Lower leg skin (tissue), 4 donors: ENCODE results near the gene KRT76. TPM values are rescaled to one million over a fixed set of nuclear protein-coding genes. Genes with fewer than 3 reads are reported as not detected.

ENCODE experiments used
- DNase-seq, 2 donors: peaks; one replicate each; pipeline ENCODE4 v3.0.0-alpha.2; 2019; ENCODE audit warnings: low spot score in 2 of 2
- H3K4me3 ChIP-seq: fragments of 200-600 bp; sonication (generic); 2 replicates; pipeline ENCODE4 v1.5.1; 2017; ENCODE audit warnings: mild to moderate bottlenecking, low read depth; ENCODE audit not compliant: poor library complexity, severe bottlenecking
- CTCF ChIP-seq, 3 donors: fragments of 450-650 bp; IDR thresholded peaks; one replicate each; pipeline ENCODE4 v1.5.1; 2016; ENCODE audit warnings: antibody characterized with exemption in 3 of 3, mild to moderate bottlenecking in 3 of 3, moderate library complexity in 2 of 3
- POLR2A ChIP-seq, 2 donors: fragments of 450-650 bp; IDR thresholded peaks; one replicate each; pipeline ENCODE4 v1.6.1; 2016 to 2017; ENCODE audit warnings: antibody characterized with exemption in 2 of 2, mild to moderate bottlenecking in 1 of 2, moderate library complexity in 1 of 2
- WGBS, 2 donors: methylation state at CpG; one replicate each; pipeline ENCODE4 v1.1.5; 2018; 5-methylcytosine and 5-hydroxymethylcytosine counted together
- intact Hi-C: fragments of 100-400 bp; cut with DNase I; formaldehyde crosslinking; loops from one replicate; pipeline ENCODE4 v1.15.0; 2023; ENCODE audit warnings: low total_unique reads
- total RNA-seq, 4 donors: library from RNA; depleted of rRNA; stranded (reverse); fragments of >200 nt; gene quantifications; one replicate each; pipeline ENCODE4 v1.1.0, GENCODE V29; 2016

KRT76 gene
- total RNA-seq, 4 donors from 2014 or later: not detected

DNA sequence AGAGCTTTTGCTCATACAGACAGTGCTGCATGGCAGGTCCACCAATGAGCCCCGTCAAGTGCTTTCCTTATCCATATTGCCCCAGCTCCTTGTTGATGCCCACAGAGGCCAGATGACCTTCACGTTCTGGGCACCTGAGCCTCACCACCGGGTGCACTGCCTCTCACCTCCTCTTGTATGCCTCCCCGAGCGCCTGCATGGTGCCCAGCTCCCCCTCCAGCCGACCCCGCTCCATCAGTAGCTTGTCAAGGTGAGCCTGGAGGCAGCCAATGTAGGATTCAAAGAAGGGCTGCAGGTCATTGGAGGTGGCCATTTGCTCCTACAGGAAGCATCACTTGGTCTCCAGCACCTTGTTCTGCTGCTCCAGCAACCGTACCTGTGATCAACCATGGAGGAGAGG is 42.0 kb downstream of the KRT76 start:
- no peak for DNase-seq
- H3K4me3 ChIP-seq: no peak overlapping the region
- intact Hi-C loops: no loop called here
- TF ChIP-seq CTCF (IDR thresholded peaks at IDR 0.05) (no peak), POLR2A (IDR thresholded peaks at IDR 0.05) (no peak)
- 69 to 90% methylated on average over 7 to 8 of the region's 8 CpGs for WGBS, 2 donors

DNA sequence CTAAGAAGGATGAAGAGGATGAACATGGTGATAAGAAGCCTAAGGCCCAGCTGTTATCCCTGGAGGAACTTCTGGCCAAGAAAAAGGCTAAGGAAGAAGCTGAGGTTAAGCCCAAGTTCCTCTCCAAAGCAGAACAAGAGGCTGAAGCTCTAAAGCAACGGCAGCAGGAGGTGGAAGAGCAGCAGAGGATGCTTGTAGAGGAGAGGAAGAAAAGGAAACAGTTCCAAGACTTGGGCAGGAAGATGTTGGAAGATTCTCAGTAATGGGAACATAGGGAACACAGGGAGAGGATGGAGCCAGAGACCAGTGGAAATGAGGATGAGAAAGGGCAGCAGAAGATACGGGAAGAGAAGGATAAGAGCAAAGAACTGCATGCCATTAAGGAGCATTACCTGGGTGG is 46.4 kb downstream of the KRT76 start:
- 66 to 75% methylated on average over 2 of the region's 2 CpGs for WGBS, 2 donors
- no peak overlapping the region for H3K4me3 ChIP-seq
- no peak for DNase-seq
- TF ChIP-seq CTCF (IDR thresholded peaks at IDR 0.05): no peak
- TF ChIP-seq POLR2A (IDR thresholded peaks at IDR 0.05): no peak
- intact Hi-C loops: no loop called here

DNA sequence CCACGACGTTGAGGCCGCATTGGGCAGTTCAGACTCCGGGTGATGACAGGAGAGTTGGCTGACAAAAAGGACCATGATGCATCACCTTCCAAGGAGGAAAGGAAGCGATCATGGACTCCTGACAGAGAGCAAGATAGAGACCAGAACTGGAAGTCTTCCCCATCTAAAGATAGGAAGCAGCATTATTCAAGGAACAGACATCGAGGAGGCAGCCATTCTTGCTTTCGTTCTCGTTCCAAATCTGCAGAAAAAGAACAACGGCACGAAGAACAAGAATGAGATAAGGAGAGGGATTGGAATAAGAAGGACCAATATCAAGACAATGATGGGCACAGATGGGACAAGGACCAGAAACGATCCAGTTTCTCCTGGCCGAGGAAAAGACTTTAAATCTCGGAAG is 46.8 kb downstream of the KRT76 start:
- 87% methylated on average over 13 of the region's 13 CpGs for WGBS, 2 donors
- no peak overlapping the region for H3K4me3 ChIP-seq
- no peak for DNase-seq
- intact Hi-C loops: no loop called here
- TF ChIP-seq CTCF (IDR thresholded peaks at IDR 0.05) (no peak), POLR2A (IDR thresholded peaks at IDR 0.05) (no peak)

GRCh38 chr12:52729147-52729546 is 48.0 kb downstream of the KRT76 start:
- 59 to 60% methylated on average over 10 of the region's 10 CpGs for WGBS, 2 donors
- H3K4me3 ChIP-seq: no peak overlapping the region
- TF ChIP-seq CTCF (IDR thresholded peaks at IDR 0.05) (no peak), POLR2A (IDR thresholded peaks at IDR 0.05) (no peak)
- DNase-seq: no peak
- intact Hi-C loops: no loop called here

GRCh38 chr12:52728374-52728773 is 48.8 kb downstream of the KRT76 start:
- TF ChIP-seq POLR2A (IDR thresholded peaks at IDR 0.05) (no peak), CTCF (IDR thresholded peaks at IDR 0.05) (no peak)
- intact Hi-C loops: no loop called here
- no peak for DNase-seq
- WGBS, 2 donors: 90 to 92% methylated on average over 2 of the region's 2 CpGs
- H3K4me3 ChIP-seq: no peak overlapping the region

- DNase-seq: no peak
- intact Hi-C loops: no loop called here
- 80 to 85% methylated on average over 4 of the region's 4 CpGs for WGBS, 2 donors
- TF ChIP-seq POLR2A (IDR thresholded peaks at IDR 0.05): no peak
- no peak for TF ChIP-seq CTCF (IDR thresholded peaks at IDR 0.05)
- H3K4me3 ChIP-seq: no peak overlapping the region
Measured at GRCh38 chr12:52727037-52727436, 50.1 kb downstream of the KRT76 start.
